DOHH2 (cell line): ENCODE results near the gene ARMC9.
"Not testable (repeated sequence)": the region's sequence is repeated elsewhere in the genome, so short reads cannot be mapped to it uniquely, and the experiment has no call there.

Experiments used
- H3F3A ChIP-seq: fragments of 200-600 bp; sonication (generic), shearing (Covaris generic); 2 replicates; pipeline ENCODE4 v1.6.0; 2016; ENCODE audit warnings: antibody characterized with exemption, mild to moderate bottlenecking; ENCODE audit not compliant: control insufficient read depth, insufficient read depth
- H3K27ac ChIP-seq: fragments of 200-600 bp; sonication (generic); 2 replicates; pipeline ENCODE4 v1.5.1; 2014; ENCODE audit warnings: low read depth, mild to moderate bottlenecking, low read length, moderate library complexity
- H3K27me3 ChIP-seq: fragments of 200-600 bp; sonication (generic); 2 replicates; pipeline ENCODE4 v1.6.1; 2014; ENCODE audit warnings: mild to moderate bottlenecking, low read length, mixed read lengths; ENCODE audit not compliant: control insufficient read depth
- H3K36me3 ChIP-seq: fragments of 200-600 bp; sonication (generic); 2 replicates; pipeline ENCODE4 v1.6.1; 2014; ENCODE audit warnings: mild to moderate bottlenecking, low read length, moderate library complexity, mixed read lengths; ENCODE audit not compliant: control insufficient read depth
- H3K4me1 ChIP-seq: fragments of 200-600 bp; sonication (generic); 2 replicates; pipeline ENCODE4 v1.6.1; 2014; ENCODE audit warnings: mild to moderate bottlenecking, low read length, mixed read lengths; ENCODE audit not compliant: control insufficient read depth
- H3K4me2 ChIP-seq: fragments of 200-600 bp; sonication (generic); 2 replicates; pipeline ENCODE4 v1.6.0; 2014; ENCODE audit warnings: mild to moderate bottlenecking, low read length, moderate library complexity
- H3K4me3 ChIP-seq: fragments of 200-600 bp; sonication (generic); 2 replicates; pipeline ENCODE4 v1.5.1; 2014; ENCODE audit warnings: mild to moderate bottlenecking, low read length, mixed read lengths
- H3K79me2 ChIP-seq: fragments of 200-600 bp; sonication (generic); 2 replicates; pipeline ENCODE4 v1.6.1; 2014; ENCODE audit warnings: mild to moderate bottlenecking, low read length, mixed read lengths; ENCODE audit not compliant: control insufficient read depth
- H3K9me2 ChIP-seq: fragments of 200-600 bp; sonication (generic); replicated peaks from 2 replicates; pipeline ENCODE4 v1.6.1; 2014; ENCODE audit warnings: mild to moderate bottlenecking, low read length, mixed read lengths; ENCODE audit not compliant: control insufficient read depth
- H3K9me3 ChIP-seq: fragments of 200-600 bp; sonication (generic); 2 replicates; pipeline ENCODE4 v1.6.1; 2014; ENCODE audit warnings: antibody characterized with exemption, low read length, mixed read lengths; ENCODE audit not compliant: control insufficient read depth, insufficient read depth
- H4K20me1 ChIP-seq: fragments of 200-600 bp; sonication (generic); 2 replicates; pipeline ENCODE4 v1.6.0; 2014; ENCODE audit warnings: low read depth, mild to moderate bottlenecking, antibody characterized with exemption, low read length, moderate library complexity; ENCODE audit not compliant: control insufficient read depth, insufficient read depth
- CTCF ChIP-seq: fragments of 200-600 bp; sonication (generic); IDR thresholded peaks from one replicate; pipeline ENCODE4 v1.5.1; 2014; ENCODE audit warnings: antibody characterized with exemption, mild to moderate bottlenecking, low read depth, low read length; ENCODE audit not compliant: poor library complexity, severe bottlenecking
- EZH2phosphoT487 ChIP-seq: fragments of 200-600 bp; sonication (generic); IDR thresholded peaks from 2 replicates; pipeline ENCODE4 v1.6.1; 2017; ENCODE audit warnings: borderline replicate concordance, mild to moderate bottlenecking, antibody characterized with exemption, low read length, moderate library complexity, mixed read lengths

The ARMC9 gene

GRCh38 chr2:231300722-231301076 lies 102.3 kb downstream of the ARMC9 start:
- TF ChIP-seq CTCF (peak; percentile 25), EZH2phosphoT487 (no peak)
- Histone ChIP-seq H3K36me3 (no peaks in the 10 kb centered on the region), H3F3A (peaks cover 35% of the 10 kb centered on the region), H3K4me1 (peaks cover 62% of the 10 kb centered on the region), H3K9me2 (no peaks in the 10 kb centered on the region), H3K9me3 (no peaks in the 10 kb centered on the region), H3K27ac (peak overlapping the region; percentile 83), H4K20me1 (no peaks in the 10 kb centered on the region), H3K4me2 (peak overlapping the region; percentile 76), H3K4me3 (peak overlapping the region; percentile 47), H3K27me3 (no peaks in the 10 kb centered on the region), H3K79me2 (no peaks in the 10 kb centered on the region)

DNA sequence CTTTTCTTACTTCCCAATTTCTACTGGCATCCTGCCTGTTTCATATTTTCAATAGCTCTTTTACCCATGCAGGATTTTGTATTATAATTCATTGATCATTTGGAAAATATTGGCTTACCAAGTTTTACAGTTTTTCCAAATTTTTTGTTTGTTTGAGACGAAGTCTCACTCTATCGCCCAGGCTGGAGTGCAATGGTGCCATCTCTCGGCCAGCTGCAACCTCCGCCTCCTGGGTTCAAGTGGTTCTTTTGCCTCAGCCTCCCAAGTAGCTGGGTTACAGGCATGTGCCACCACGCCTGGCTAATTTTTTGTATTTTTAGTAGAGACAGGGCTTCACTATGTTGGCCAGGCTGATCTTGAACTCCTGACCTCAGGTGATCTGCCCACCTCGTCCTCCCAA lies 105.8 kb downstream of the ARMC9 start:
- H3K27me3 ChIP-seq, H4K20me1 ChIP-seq, H3K9me3 ChIP-seq, H3K79me2 ChIP-seq, H3K36me3 ChIP-seq, H3K4me2 ChIP-seq, H3K4me3 ChIP-seq, H3K27ac ChIP-seq, H3K9me2 ChIP-seq: not testable (repeated sequence)
- peak; percentile 17 for TF ChIP-seq CTCF
- Histone ChIP-seq H3F3A (peaks cover 18% of the 10 kb centered on the region), H3K4me1 (peaks cover 37% of the 10 kb centered on the region)

DNA sequence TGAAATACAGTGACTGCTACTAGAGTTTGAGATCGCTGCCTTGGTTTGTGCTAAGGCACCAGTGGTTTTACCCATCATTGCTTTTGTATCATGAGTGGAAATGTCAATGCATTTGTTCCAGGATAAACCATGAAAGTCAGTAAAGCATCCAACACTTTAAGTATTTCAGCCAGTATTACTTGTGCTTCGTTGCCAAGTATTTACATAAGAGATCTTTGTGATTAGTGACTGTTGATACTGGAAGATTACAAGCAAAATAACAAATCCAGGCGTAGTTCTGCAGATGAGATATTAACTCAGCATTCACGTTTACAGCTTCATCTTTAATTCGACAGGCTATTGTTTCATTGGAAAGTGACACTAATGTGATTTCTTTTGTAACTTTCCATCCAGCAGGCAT lies 106.8 kb downstream of the ARMC9 start:
- Histone ChIP-seq H3K9me3 (no peaks in the 10 kb centered on the region), H3K27me3 (no peaks in the 10 kb centered on the region), H3K79me2 (no peaks in the 10 kb centered on the region), H3K4me3 (no peak overlapping the region), H3K9me2 (no peaks in the 10 kb centered on the region), H3K4me2 (no peak overlapping the region), H3K36me3 (no peaks in the 10 kb centered on the region), H3K4me1 (peaks cover 27% of the 10 kb centered on the region), H3K27ac (no peak overlapping the region), H4K20me1 (no peaks in the 10 kb centered on the region), H3F3A (peaks cover 11% of the 10 kb centered on the region; the same call in 1 of the 2 replicates)
- no peak for TF ChIP-seq CTCF
- TF ChIP-seq EZH2phosphoT487: no peak

- H3K4me3 ChIP-seq: no peak overlapping the region
- H3K36me3 ChIP-seq: no peaks in the 10 kb centered on the region
- no peak overlapping the region for H3K4me2 ChIP-seq
- H3K9me2 ChIP-seq: no peaks in the 10 kb centered on the region
- no peaks in the 10 kb centered on the region for H3K9me3 ChIP-seq
- no peaks in the 10 kb centered on the region for H3K27me3 ChIP-seq
- peaks cover 3% of the 10 kb centered on the region; the same call in 1 of the 2 replicates for H3F3A ChIP-seq
- no peak overlapping the region for H3K27ac ChIP-seq
- no peaks in the 10 kb centered on the region for H4K20me1 ChIP-seq
- TF ChIP-seq CTCF: no peak
- no peak for TF ChIP-seq EZH2phosphoT487
- no peaks in the 10 kb centered on the region for H3K79me2 ChIP-seq
- peaks cover 25% of the 10 kb centered on the region for H3K4me1 ChIP-seq
Observed at GRCh38 chr2:231306791-231307393, 108.5 kb downstream of the ARMC9 start.
